GM19035 (cell line): ENCODE results near the gene KRTAP16-1.
"Not testable (repeated sequence)": the region's sequence is repeated elsewhere in the genome, so short reads cannot be mapped to it uniquely, and the experiment has no call there.

ENCODE experiments used
- ATAC-seq: cut with Tn5 transposase; IDR thresholded peaks from one replicate; pipeline ENCODE4 v1.9.1; 2021; ENCODE audit not compliant: unreplicated experiment

KRTAP16-1 gene, protein sequence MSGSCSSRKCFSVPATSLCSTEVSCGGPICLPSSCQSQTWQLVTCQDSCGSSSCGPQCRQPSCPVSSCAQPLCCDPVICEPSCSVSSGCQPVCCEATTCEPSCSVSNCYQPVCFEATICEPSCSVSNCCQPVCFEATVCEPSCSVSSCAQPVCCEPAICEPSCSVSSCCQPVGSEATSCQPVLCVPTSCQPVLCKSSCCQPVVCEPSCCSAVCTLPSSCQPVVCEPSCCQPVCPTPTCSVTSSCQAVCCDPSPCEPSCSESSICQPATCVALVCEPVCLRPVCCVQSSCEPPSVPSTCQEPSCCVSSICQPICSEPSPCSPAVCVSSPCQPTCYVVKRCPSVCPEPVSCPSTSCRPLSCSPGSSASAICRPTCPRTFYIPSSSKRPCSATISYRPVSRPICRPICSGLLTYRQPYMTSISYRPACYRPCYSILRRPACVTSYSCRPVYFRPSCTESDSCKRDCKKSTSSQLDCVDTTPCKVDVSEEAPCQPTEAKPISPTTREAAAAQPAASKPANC

GRCh38 chr17:41308918-41309359 lies at the start of gene KRTAP16-1:
Gene KRTAP16-1 (minus strand): TSS chr17:41309309. CDS start chr17:41309253, 56 bp downstream.
- ATAC-seq, result no peak

GRCh38 chr17:41354536-41354935 lies 45.4 kb upstream of the KRTAP16-1 start:
- no peak for ATAC-seq

DNA sequence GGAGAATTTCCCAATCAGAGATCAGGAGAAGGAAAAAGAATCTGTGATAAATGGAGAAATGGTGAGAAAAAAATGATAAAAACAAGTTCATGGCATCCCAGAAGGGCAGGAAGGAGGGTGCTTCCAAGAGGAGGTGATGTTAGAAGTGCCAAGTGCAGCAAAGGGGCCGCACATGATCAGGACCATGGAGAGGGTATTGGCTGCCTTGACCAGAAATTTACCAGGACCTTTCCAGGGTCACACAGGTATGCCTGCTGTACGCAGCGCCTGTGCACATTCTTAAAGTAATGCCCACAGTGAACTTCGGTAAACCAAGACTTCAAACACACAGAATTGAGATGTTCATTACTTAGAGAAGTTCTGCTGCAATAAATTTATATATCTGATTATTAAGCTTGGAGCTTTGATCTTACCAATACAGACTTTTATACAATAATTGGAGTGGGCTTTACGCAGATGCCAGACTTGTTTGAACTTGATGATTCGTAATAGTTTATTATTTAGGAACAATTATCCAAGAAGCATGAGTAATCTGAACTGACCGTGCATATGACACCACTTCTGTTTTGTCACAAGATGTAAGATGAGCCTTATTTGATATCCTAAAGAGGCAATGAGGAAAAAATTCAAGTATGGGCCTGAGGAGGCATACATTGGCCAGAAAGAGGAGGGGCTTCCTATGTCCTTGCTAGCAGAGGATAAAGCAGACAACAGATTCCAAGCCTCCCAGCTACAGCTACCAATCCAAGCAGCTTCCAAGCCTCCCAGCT lies 43.7 kb upstream of the KRTAP16-1 start:
- ATAC-seq, result no peak

DNA sequence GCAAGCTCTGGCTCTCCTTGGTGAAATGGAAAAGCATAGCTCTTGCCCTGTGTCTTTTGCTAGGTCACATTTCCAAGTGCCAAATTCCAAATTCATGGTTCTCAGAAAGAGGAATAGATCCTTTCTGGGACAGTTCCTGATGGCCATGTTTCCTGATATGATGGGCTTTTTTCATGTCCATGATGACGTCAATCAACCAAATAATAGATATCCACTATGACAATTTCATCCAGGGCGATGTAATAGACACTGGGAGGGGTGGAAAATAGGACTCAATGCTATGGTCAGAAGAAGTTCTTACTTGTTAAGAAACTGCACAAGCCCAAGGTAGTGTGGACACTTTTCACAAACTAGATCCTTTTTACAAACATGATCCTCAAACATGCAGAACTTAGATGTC lies 42.1 kb upstream of the KRTAP16-1 start:
- ATAC-seq, result no peak

DNA sequence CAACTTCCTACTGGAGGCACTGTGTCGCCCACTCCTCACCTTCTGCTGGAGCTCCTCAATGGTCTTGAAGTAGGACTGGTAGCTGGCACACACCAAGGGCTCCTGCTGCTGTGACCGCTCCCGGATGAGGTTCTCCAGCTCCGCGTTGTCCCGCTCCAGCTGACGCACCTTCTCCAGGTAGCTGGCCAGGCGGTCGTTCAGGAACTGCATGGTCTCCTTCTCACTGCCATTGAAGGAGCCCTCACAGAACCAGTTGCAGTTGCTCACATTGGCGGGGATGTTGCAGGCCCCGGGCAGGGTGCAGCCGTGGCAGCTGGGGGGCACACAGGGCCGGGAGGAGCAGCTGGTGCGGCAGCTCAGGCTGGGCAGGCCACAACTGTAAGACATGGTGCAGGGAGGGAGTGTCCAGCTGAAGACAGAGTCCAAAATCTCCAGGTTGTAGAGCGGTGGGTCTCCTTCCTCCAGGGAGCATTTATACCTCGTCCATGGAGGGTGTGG lies 41.3 kb upstream of the KRTAP16-1 start, which contains the start of gene KRT33A:
KRT33A (minus strand) TSS at position 448 of the 498 bp plus-strand sequence; CDS start at position 387, 61 bp downstream.
- ATAC-seq, result not testable (repeated sequence)

GRCh38 chr17:41347869-41348760 lies 39.0 kb upstream of the KRTAP16-1 start:
- ATAC-seq, result no peak

GRCh38 chr17:41346421-41346820 lies 37.3 kb upstream of the KRTAP16-1 start:
- not testable (repeated sequence) for ATAC-seq

DNA sequence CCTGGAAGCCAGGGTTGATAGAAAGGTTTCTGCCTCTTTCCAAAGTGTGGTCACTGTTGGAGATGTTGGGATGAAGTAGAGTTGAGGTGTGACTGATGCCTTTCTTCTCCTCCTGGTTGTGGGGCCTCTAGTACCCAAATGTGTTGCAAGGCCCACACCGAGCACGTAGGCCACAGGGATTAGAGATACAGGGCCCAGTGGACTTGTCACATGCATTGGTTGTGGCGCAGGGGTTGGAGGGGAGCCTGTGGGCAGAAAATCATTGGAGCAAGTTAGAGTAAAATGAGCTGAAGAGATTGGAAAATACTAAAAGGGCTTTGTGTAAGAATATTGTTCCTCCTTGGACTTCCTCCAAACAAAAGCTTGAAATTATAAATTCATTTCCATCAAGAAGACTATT lies 36.9 kb upstream of the KRTAP16-1 start:
- ATAC-seq, result no peak

- no peak for ATAC-seq
Observed at GRCh38 chr17:41343029-41343428, 33.9 kb upstream of the KRTAP16-1 start.

- no peak for ATAC-seq
Observed at GRCh38 chr17:41340934-41341861, 32.1 kb upstream of the KRTAP16-1 start.

DNA sequence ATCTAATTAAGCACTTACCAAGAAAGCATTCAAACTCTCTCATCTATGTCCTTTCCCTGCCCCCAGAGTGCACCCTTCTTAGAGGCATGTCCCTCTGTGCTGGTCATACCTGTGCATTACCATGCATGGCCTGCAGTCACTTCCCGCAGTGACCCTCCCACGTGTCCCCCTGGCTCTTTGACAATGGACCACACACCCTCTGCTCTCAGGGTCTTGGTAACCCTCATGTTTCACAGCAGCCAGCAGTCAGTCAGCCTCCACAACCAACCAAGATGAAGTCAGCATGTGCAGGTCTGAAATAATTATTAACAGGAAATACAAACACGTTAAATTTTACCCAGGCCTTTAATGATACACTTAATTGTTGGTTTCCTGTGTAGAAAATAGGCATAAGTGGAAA lies 31.4 kb upstream of the KRTAP16-1 start:
- no peak for ATAC-seq

DNA sequence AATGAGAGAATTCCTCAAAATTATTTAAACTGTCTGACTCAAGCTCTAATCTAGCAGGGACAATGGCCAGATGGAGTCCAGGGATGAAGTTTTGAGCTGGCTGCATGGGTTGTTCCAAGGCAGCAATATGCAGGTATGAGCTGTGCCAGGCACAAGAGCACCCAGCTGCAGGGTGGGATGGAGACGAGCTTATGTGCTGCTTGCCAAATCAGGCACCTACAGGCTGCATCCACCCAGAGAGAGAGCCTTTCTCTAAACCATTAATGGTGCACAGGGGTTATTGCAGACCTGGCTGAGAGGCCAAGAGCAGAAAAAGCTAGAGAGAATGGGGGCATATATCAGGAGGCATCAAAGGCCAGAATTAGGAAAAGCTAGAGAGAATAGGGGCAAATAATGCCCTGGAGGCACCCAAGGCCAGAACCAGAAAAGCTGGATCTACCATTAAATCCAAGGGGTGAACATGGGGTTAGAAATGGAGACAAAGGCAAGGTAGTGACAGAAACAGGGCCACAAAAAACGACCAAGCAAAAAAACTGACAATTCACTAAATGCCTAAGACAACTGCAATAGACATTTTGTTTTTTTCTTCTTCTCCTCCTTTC lies 30.6 kb upstream of the KRTAP16-1 start:
- no peak for ATAC-seq

- no peak for ATAC-seq
Observed at GRCh38 chr17:41338961-41339485, 29.9 kb upstream of the KRTAP16-1 start.

DNA sequence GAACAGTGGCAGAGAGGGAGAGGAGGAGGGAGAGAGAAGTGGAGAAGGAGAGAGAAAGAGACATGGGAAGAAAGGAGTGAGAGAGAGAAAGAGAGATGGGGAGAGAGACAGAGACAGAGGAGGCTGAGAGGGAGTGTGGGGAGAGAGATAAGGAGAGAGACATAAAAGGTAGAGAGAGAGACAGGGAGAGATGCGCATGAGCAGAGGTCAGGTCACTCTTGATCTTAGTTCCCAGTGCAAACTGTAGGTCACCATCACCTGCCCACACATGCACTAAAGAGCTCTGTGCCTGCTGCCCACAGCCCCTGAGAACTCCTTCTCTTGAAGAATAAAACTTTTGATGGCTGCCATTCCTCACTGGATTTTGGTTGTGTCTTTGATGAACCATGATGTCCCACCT lies 26.6 kb upstream of the KRTAP16-1 start:
- ATAC-seq, result no peak

DNA sequence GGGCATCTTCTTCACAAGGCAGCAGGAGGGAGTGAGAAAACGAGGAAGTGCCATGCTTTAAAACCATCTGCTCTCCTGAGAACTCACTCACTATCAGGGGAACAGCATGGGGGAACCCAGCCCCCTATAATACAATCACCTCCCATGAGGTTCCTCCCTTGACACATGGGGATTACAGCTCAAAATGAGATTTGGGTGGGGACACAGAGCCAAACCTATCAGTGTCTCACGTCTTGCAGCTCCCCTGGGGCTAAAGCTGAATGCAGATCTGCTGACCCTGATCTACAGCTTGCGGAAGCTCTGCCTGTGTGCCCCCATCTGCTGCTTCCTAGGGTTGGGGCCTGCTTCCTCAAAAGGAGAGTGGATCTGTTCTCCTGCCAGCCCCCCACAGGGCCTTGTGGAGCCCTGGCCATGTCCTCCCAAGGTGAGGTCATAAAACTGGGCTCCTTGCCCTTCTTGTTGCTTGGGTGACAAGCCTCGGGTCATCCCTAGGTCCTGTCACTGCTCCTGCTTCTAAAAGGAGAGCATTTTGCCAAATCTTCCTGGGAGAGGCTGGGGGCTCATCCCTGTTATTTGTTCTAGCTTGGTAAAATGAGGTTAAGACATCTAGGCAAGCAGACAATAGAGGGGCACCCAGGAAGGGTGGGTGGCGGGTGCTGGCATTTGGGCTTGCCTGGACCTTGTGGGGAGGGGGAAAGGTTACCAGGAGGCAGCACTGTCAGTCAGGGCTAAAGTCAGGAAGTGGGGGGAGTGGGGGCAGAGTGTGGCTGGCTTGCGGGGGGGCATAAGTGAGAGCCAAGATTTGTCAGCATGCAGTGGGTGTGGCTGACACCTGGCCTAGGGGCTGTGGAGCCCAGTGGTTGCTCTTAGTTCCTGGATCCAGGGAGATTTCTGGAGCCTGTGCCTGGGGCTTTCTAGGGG lies 25.5 kb upstream of the KRTAP16-1 start:
- no peak for ATAC-seq

DNA sequence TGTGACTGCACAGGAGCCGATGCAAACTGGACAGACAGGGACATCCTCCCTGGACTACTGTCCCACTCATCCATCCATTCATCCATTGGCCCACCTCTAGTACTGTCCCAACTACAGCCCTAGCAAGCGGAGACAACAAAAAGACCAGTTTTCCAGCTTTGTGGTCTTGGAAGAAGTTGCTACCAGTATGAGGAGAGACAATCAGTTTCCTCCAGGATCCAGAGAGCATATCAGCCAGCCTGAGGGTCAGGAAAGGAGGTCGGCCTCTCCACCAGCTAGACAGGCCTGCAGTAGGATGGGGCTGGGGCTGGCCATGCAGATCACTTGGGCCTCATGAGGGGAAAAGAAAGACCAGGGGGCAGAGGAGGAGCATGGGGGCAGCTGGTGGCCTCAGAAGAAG lies 24.7 kb upstream of the KRTAP16-1 start:
- no peak for ATAC-seq

GRCh38 chr17:41333098-41333497 lies 24.0 kb upstream of the KRTAP16-1 start:
- no peak for ATAC-seq

GRCh38 chr17:41332239-41332638 lies 23.1 kb upstream of the KRTAP16-1 start:
- ATAC-seq, result no peak
